Suprapubic skin (tissue), 3 donors: ENCODE measurements around the gene CHTF18.

ENCODE experiments used
- EP300 ChIP-seq: sonication (generic); formaldehyde crosslinking; IDR thresholded peaks from one replicate; pipeline ENCODE4 v1.6.1; 2017; ENCODE audit warnings: antibody characterized with exemption
- POLR2A ChIP-seq, 2 donors: fragments of 450-650 bp; IDR thresholded peaks; one replicate each; pipeline ENCODE4 v1.6.1; 2017; ENCODE audit warnings: antibody characterized with exemption in 2 of 2, mild to moderate bottlenecking in 2 of 2, moderate library complexity in 2 of 2
- TF ChIP-seq, protein P1 (sequence below), 2 donors: fragments of 200-600 bp in 1 of 2; fragments of 450-650 bp in 1 of 2; sonication (generic) in 1 of 2; IDR thresholded peaks; one replicate each; pipeline ENCODE4 v1.5.1; 2016 to 2019; ENCODE audit warnings: antibody characterized with exemption in 2 of 2, mild to moderate bottlenecking in 1 of 2, moderate library complexity in 1 of 2

DNA sequence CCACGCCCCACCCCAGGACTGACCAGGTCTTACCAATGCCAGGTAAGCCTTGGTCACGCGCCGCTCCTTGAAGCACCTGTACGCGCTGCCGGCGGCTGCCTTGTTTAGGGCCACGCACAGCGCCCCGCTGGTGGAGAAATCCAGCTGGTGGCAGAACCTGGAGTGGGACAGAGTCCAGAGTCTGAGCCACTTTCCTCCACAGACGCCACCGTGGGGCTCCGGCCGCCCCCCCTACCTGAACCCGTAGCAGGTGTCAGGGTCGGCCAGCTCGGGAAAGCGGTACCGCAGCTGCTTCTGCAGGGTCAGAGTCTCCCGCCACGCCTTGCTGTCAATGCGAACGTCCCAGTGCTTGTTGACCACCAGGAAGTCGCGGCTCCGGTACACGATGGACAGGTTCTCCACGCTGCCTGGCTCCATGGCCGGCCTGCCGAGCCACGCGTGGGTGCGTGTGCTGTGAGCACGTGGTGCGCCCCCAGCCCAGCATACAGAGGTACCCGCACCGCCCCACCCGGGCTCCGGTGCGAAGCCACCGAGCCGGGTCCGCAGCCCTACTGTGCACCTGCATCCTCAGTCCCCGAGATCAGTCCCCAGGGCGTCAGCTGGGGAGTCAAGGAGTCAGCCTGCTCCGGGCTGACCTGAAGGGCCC, 976 bp upstream of the CHTF18 start:
- TF ChIP-seq POLR2A (IDR thresholded peaks at IDR 0.05) (no peak), EP300 (no peak)
- TF ChIP-seq, protein P1, sequence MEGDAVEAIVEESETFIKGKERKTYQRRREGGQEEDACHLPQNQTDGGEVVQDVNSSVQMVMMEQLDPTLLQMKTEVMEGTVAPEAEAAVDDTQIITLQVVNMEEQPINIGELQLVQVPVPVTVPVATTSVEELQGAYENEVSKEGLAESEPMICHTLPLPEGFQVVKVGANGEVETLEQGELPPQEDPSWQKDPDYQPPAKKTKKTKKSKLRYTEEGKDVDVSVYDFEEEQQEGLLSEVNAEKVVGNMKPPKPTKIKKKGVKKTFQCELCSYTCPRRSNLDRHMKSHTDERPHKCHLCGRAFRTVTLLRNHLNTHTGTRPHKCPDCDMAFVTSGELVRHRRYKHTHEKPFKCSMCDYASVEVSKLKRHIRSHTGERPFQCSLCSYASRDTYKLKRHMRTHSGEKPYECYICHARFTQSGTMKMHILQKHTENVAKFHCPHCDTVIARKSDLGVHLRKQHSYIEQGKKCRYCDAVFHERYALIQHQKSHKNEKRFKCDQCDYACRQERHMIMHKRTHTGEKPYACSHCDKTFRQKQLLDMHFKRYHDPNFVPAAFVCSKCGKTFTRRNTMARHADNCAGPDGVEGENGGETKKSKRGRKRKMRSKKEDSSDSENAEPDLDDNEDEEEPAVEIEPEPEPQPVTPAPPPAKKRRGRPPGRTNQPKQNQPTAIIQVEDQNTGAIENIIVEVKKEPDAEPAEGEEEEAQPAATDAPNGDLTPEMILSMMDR (IDR thresholded peaks at IDR 0.05), result no peak
